ENCODE data around the gene SOCS1. TPM values are rescaled to one million over a fixed set of nuclear protein-coding genes. Genes with fewer than 3 reads are reported as not detected.

SOCS1 gene
- total and polyA plus RNA-seq, 9 of the 15 experiments (the other 6 are each of a cell fraction or from before 2014, with no cell fraction given) = 0.04 to 7.5 (median 2.3) TPM

DNA sequence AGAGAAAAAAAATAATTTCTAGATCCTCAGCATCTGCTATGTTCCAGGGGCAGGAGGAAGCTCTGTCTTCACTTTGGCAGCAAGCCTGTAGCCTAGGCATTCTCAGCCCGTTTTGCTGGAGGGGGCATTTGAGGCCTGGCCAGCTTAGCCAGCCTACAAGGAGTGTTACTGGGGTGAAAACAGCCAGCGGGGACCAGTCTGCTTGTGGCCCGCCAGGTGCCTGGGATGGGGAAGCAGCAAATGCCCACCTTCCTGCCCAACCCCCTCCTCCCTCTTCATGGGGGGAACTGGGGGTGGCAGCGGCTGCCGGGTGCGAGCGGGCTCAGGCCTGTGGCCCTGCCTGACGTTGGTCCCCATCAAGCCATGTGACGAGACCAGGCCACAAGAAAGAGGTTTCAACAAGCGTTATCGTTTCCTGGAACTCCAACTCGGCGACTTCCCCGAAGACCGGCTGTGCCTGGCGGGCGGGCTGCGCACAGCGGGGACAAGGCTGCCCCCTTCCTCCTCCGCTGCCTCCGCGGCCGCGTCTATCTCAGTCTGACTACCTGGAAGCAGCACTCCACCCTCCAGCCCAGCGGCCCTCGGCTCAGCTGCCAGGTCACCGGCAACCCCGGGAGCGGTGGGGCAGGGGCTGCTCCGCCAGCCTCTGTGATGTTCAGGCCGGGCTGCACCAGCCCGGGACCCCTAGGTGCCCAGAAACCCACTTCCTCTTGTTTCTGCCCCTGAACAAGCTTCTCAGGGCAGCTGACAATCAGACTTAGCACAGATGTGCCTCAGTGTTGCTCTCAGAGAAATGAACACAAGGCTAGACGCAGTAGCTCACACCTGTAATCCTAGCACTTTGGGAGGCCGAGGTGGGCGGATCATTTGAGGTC, 22.9 kb downstream of the SOCS1 start (continued):
- TF ChIP-seq ARID1B (IDR thresholded peaks at IDR 0.05) = peak; percentile 84
- peak; percentile 55; the same call in 1 of the 2 replicates for TF ChIP-seq ZNF263 (CRISPR knock-in tag; IDR thresholded peaks at IDR 0.05; ENCODE audit: borderline replicate concordance)
- TF ChIP-seq, protein P1, sequence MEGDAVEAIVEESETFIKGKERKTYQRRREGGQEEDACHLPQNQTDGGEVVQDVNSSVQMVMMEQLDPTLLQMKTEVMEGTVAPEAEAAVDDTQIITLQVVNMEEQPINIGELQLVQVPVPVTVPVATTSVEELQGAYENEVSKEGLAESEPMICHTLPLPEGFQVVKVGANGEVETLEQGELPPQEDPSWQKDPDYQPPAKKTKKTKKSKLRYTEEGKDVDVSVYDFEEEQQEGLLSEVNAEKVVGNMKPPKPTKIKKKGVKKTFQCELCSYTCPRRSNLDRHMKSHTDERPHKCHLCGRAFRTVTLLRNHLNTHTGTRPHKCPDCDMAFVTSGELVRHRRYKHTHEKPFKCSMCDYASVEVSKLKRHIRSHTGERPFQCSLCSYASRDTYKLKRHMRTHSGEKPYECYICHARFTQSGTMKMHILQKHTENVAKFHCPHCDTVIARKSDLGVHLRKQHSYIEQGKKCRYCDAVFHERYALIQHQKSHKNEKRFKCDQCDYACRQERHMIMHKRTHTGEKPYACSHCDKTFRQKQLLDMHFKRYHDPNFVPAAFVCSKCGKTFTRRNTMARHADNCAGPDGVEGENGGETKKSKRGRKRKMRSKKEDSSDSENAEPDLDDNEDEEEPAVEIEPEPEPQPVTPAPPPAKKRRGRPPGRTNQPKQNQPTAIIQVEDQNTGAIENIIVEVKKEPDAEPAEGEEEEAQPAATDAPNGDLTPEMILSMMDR (IDR thresholded peaks at IDR 0.05 in 2 of 3, conservative IDR thresholded peaks at IDR 0.05 in 1 of 3; ENCODE audit: insufficient read depth in 2 of 3, low read depth in 1 of 3, low read length in 3 of 3) = peak; percentile 24 to 33 (median 31); a peak in 3 of 6 replicates
- 0 out of 2 replicates have a peak, but pooled peaks have one; percentile 67 for TF ChIP-seq PHTF2 (CRISPR knock-in tag; IDR thresholded peaks at IDR 0.05)
- TF ChIP-seq KAT7 (CRISPR knock-in tag; IDR thresholded peaks at IDR 0.05; ENCODE audit: borderline replicate concordance) = no peak
- TF ChIP-seq, protein P2, sequence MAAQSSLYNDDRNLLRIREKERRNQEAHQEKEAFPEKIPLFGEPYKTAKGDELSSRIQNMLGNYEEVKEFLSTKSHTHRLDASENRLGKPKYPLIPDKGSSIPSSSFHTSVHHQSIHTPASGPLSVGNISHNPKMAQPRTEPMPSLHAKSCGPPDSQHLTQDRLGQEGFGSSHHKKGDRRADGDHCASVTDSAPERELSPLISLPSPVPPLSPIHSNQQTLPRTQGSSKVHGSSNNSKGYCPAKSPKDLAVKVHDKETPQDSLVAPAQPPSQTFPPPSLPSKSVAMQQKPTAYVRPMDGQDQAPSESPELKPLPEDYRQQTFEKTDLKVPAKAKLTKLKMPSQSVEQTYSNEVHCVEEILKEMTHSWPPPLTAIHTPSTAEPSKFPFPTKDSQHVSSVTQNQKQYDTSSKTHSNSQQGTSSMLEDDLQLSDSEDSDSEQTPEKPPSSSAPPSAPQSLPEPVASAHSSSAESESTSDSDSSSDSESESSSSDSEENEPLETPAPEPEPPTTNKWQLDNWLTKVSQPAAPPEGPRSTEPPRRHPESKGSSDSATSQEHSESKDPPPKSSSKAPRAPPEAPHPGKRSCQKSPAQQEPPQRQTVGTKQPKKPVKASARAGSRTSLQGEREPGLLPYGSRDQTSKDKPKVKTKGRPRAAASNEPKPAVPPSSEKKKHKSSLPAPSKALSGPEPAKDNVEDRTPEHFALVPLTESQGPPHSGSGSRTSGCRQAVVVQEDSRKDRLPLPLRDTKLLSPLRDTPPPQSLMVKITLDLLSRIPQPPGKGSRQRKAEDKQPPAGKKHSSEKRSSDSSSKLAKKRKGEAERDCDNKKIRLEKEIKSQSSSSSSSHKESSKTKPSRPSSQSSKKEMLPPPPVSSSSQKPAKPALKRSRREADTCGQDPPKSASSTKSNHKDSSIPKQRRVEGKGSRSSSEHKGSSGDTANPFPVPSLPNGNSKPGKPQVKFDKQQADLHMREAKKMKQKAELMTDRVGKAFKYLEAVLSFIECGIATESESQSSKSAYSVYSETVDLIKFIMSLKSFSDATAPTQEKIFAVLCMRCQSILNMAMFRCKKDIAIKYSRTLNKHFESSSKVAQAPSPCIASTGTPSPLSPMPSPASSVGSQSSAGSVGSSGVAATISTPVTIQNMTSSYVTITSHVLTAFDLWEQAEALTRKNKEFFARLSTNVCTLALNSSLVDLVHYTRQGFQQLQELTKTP (IDR thresholded peaks at IDR 0.05; ENCODE audit: low read depth in 1 of 2, partially characterized antibody in 2 of 2) = no peak
- TF ChIP-seq IRF2 (CRISPR knock-in tag; IDR thresholded peaks at IDR 0.05) = no peak
- peak; percentile 58; the same call in 1 of the 2 replicates for TF ChIP-seq ZBTB7A (IDR thresholded peaks at IDR 0.05; ENCODE audit: borderline replicate concordance, control insufficient read depth, low read depth, low read length)
- TF ChIP-seq, protein P3, sequence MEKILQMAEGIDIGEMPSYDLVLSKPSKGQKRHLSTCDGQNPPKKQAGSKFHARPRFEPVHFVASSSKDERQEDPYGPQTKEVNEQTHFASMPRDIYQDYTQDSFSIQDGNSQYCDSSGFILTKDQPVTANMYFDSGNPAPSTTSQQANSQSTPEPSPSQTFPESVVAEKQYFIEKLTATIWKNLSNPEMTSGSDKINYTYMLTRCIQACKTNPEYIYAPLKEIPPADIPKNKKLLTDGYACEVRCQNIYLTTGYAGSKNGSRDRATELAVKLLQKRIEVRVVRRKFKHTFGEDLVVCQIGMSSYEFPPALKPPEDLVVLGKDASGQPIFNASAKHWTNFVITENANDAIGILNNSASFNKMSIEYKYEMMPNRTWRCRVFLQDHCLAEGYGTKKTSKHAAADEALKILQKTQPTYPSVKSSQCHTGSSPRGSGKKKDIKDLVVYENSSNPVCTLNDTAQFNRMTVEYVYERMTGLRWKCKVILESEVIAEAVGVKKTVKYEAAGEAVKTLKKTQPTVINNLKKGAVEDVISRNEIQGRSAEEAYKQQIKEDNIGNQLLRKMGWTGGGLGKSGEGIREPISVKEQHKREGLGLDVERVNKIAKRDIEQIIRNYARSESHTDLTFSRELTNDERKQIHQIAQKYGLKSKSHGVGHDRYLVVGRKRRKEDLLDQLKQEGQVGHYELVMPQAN (IDR thresholded peaks at IDR 0.05; ENCODE audit: borderline replicate concordance) = no peak
- no peak; the same call in 1 of the 2 replicates for TF ChIP-seq MBD2 (IDR thresholded peaks at IDR 0.05; ENCODE audit: borderline replicate concordance, low read depth)
- TF ChIP-seq TEAD2 (tag; IDR thresholded peaks at IDR 0.05) = no peak
- no peak for TF ChIP-seq NR0B1 (IDR thresholded peaks at IDR 0.05; ENCODE audit: partially characterized antibody)
- TF ChIP-seq NR3C1 (CRISPR knock-in tag; IDR thresholded peaks at IDR 0.05) = no peak

Measured in K562 (cell line).